Testis (tissue), 2 donors: ENCODE measurements around the gene CRYGS.

Experiments
- CTCF ChIP-seq, 3 experiments: fragments of 450-650 bp in 2 of 3; fragments of 200-600 bp in 1 of 3; sonication (generic) in 1 of 3; IDR thresholded peaks; one replicate each; pipeline ENCODE4 v1.5.1; 2016 to 2019; ENCODE audit warnings: antibody characterized with exemption in 3 of 3, mild to moderate bottlenecking in 2 of 3, moderate library complexity in 1 of 3
- POLR2A ChIP-seq: fragments of 450-650 bp; IDR thresholded peaks from one replicate; pipeline ENCODE4 v1.6.1; 2017; ENCODE audit warnings: antibody characterized with exemption, mild to moderate bottlenecking, moderate library complexity

- TF ChIP-seq CTCF (IDR thresholded peaks at IDR 0.05) (no peak), POLR2A (no peak)
Observed at GRCh38 chr3:186520957-186521842, 23.0 kb downstream of the CRYGS start.
